ENCODE results near the gene TRAIP.
A peak's percentile ranks its signal among the peaks of the same experiment; 100 is the strongest.
"Not testable (repeated sequence)": the region's sequence is repeated elsewhere in the genome, so short reads cannot be mapped to it uniquely, and the experiment has no call there.

The TRAIP gene

GRCh38 chr3:49787536-49787935 is 68.8 kb downstream of the TRAIP start:
- DNase-seq = no peak

GRCh38 chr3:49787182-49787464 is 69.2 kb downstream of the TRAIP start:
- DNase-seq = no peak

GRCh38 chr3:49786357-49787181 is 69.8 kb downstream of the TRAIP start, which contains the start of gene IP6K1:
TSS of gene IP6K1 (minus strand) at chr3:49786542. CDS start at chr3:49748040, 38,502 bp downstream.
- DNase-seq = peak; percentile 100

DNA sequence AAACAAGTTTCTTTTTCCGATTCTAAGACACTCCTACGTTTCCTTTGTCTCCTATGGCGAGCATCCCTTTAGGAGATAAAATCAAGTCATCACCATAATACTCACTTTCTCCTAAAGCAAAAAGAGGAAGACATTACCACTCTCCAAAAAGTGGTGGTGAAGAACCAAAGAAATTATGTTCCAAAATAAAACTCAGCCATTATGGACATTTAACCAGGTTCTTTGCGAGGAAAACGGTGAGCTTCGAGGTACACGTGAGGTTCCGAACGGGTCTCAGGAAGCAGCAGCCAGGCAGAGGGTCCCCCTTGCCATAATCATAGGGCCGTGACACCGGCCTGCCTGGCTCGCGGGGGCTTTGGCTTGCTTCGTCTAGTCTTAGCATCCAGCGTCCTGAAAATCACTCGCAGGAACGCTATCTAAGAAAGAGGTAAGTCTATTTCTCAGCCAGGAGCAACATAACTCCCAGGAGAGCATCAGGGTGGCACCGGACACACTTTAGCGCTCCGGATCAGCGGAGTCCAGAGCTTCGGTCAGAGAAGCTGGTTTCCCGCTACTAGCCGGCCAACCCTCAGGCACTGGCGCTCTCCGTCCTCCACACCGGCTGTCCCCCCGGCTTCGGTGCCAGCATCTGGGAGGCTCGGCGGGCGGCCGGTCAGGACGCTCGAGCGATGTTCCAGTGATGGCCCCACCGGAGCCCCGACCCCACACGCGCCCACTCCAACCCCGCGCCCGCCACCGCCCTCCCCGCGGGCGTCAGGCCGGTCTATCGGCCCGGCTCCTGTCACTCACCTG is 70.6 kb downstream of the TRAIP start:
- DNase-seq = peak; percentile 29

GRCh38 chr3:49782277-49782676 is 74.1 kb downstream of the TRAIP start:
- DNase-seq = not testable (repeated sequence)

DNA sequence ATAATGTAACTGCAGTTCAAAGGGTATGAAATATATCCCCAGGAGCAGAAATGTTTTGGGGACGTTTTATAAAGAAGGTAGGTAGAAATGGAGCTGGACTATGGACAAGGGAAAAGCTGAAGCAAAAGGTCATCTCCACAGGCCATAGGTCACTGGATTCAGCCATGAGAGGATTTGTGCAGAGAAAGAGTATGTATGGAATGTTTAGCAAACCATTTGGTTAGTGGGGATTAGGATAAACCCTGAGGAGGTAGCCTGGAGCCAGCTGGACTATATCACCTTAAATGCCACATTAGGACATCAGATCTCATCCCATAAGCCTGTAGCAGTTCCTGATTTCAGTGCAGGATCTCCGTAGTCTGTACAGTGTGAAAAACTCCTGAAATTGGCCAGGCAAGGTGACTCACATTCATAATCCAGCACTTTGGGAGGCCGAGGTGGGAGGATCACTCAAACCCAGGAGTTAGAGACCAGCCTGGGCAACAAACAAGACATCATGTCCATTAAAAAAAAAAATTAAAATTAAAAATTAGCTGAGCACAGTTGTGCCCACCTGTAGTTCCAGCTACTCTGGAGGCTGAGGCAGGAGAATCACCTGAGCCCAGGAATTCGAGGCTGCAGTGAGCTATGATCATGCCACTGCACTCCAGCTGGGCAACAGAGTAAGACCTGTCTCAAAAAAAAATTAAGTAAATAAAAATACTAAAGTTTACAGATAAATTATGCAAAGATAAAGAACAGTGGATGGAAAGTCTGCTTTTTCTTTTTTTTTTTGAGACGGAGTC is 74.8 kb downstream of the TRAIP start:
- no peak for DNase-seq

GRCh38 chr3:49780975-49781365 is 75.4 kb downstream of the TRAIP start:
- not testable (repeated sequence) for DNase-seq

DNA sequence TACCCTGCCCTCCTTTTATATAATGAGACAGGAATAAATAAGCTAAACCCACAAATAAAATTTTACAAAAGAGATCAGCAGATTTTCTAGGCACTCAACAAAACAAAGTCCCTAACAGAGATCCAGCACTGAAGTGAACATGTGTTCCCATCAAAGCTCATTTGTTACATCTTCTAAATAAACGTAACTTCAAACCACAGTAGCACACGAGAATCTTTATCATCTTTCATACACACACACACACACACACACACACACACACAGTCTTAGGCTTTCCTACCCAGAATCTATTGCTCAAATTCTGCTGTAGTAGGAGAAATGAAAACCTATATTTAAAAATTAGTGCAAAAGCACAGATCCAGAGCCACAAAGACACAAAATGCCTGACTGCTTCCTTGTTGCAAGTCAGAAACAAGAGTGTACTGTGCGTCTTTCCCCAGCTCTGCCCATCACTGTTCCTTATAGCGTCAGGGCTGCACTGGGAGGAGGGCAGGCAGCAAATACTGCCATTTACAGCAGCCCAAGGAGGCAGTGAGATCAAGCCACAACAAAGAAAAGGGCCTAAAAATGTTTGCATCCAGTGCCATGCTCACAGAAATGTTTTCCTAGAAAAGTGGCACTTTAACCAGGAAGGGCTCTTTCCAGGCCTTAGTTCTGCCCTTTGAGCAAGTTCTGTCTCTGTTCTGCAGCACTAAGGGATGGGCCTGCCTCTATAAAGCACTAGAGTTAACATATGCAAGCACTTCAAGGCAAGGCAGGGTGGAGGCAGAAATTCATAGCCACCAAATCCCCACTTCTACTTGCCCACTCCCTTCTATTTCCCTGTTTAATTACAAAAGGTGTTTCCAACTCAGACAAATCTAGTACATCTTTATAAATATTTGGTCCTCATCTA is 76.0 kb downstream of the TRAIP start:
- no peak for DNase-seq

- DNase-seq = no peak
These were observed 76.8 kb downstream of the TRAIP start for GRCh38 chr3:49779358-49780079.

All from stimulated activated CD4-positive, alpha-beta T cell treated with anti-CD3 and anti-CD28 coated beads, Interleukin-4, amount 100 ng/mL, for 24 hours (primary cell).